ENCODE results near the gene GTSE1. TPM values are rescaled to one million over a fixed set of nuclear protein-coding genes. Genes with fewer than 3 reads are reported as not detected.

The GTSE1 gene
- total and polyA plus RNA-seq, 2 of the 13 experiments (the other 11 are each of a cell fraction or from before 2014, with no cell fraction given) = 10.7 to 13.5 TPM

DNA sequence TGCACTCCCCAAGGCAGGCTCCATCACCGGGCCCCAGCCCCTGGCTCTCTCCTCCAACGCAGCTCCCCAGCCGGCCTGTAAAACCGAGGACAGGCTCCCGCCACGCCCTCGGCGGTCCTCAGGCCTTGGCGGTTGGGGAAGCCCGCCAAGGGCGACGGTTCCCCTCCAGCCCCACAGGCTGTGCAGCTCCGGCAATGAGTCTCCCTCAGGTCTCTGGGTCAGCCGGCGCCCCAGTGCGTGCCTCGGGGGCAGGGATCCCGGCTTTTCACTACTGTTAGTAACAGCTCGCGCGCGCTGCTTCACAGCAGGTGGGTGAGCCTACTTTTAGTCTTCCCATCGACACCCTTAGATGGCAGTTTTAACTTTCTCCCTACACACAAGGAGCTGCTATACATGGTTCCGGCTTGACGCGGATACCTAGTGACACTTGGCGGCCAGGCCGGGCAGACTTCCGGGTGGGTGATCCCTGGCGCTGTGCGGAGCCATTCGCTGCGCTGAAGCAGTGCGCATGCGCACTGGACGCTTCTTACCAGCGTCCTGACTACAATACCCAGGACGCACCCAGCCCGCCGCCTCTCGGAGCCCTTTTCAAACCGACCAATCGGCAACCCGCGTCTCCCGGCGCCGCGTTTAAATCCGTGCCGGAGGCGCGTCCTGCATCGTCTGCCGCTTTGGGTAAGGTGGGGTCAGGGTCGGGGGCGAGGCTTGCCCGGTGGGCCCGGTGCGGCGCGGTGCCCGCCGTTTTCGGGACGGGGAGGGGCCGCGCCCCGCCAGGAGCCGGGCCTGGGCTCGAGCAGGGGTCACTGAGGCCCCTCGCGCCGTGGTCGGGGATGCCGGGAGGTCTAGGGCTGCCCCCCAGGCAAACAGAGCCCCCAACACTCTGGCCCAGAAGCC is at the start of gene GTSE1 (continued):
- TF ChIP-seq HOXA3 (CRISPR knock-in tag; IDR thresholded peaks at IDR 0.05) (no peak), CCDC6 (CRISPR knock-in tag; IDR thresholded peaks at IDR 0.05) (peak; percentile 100), UBTF (CRISPR knock-in tag; IDR thresholded peaks at IDR 0.05) (peak; percentile 37), ZNF652 (CRISPR knock-in tag; IDR thresholded peaks at IDR 0.05; ENCODE audit: borderline replicate concordance, low read depth) (no peak), ZNF335 (CRISPR knock-in tag; IDR thresholded peaks at IDR 0.05) (peak; percentile 61; the same call in 1 of the 2 replicates), ZNF674 (CRISPR knock-in tag; IDR thresholded peaks at IDR 0.05; ENCODE audit: low read depth) (no peak), ZNF496 (CRISPR knock-in tag; IDR thresholded peaks at IDR 0.05; ENCODE audit: insufficient replicate concordance) (peak; percentile 36), MXD3 (CRISPR knock-in tag; IDR thresholded peaks at IDR 0.05) (no peak; the same call in 1 of the 2 replicates), ZNF773 (CRISPR knock-in tag; IDR thresholded peaks at IDR 0.05; ENCODE audit: borderline replicate concordance) (0 out of 2 replicates have a peak, but pooled peaks have one; percentile 15), SRSF1 (optimal IDR thresholded peaks at IDR 0.05; ENCODE audit: low read depth, low read length) (no peak), KLF9 (CRISPR knock-in tag; IDR thresholded peaks at IDR 0.05; ENCODE audit: low read depth) (no peak), SMAD1 (CRISPR knock-in tag; IDR thresholded peaks at IDR 0.05; ENCODE audit: borderline replicate concordance, low read depth) (no peak), JDP2 (CRISPR knock-in tag; IDR thresholded peaks at IDR 0.05; ENCODE audit: borderline replicate concordance) (peak; percentile 94), NFATC3 (CRISPR knock-in tag; IDR thresholded peaks at IDR 0.05) (no peak), ZNF230 (CRISPR knock-in tag; IDR thresholded peaks at IDR 0.05) (0 out of 2 replicates have a peak, but pooled peaks have one; percentile 23), ELF3 (CRISPR knock-in tag; IDR thresholded peaks at IDR 0.05) (peak; percentile 94), SPEN (CRISPR knock-in tag; IDR thresholded peaks at IDR 0.05; ENCODE audit: low read depth) (peak; percentile 72), MBD4 (IDR thresholded peaks at IDR 0.05; ENCODE audit: borderline replicate concordance, low read length) (no peak)
- TF ChIP-seq, protein P1, sequence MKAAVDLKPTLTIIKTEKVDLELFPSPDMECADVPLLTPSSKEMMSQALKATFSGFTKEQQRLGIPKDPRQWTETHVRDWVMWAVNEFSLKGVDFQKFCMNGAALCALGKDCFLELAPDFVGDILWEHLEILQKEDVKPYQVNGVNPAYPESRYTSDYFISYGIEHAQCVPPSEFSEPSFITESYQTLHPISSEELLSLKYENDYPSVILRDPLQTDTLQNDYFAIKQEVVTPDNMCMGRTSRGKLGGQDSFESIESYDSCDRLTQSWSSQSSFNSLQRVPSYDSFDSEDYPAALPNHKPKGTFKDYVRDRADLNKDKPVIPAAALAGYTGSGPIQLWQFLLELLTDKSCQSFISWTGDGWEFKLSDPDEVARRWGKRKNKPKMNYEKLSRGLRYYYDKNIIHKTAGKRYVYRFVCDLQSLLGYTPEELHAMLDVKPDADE (CRISPR knock-in tag; IDR thresholded peaks at IDR 0.05) = 0 out of 2 replicates have a peak, but pooled peaks have one; percentile 52
- TF ChIP-seq, protein P2, sequence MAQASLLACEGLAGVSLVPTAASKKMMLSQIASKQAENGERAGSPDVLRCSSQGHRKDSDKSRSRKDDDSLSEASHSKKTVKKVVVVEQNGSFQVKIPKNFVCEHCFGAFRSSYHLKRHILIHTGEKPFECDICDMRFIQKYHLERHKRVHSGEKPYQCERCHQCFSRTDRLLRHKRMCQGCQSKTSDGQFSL (CRISPR knock-in tag; IDR thresholded peaks at IDR 0.05) = no peak

Measured in HepG2 (cell line).